ENCODE measurements around the gene PHC2.

DNA sequence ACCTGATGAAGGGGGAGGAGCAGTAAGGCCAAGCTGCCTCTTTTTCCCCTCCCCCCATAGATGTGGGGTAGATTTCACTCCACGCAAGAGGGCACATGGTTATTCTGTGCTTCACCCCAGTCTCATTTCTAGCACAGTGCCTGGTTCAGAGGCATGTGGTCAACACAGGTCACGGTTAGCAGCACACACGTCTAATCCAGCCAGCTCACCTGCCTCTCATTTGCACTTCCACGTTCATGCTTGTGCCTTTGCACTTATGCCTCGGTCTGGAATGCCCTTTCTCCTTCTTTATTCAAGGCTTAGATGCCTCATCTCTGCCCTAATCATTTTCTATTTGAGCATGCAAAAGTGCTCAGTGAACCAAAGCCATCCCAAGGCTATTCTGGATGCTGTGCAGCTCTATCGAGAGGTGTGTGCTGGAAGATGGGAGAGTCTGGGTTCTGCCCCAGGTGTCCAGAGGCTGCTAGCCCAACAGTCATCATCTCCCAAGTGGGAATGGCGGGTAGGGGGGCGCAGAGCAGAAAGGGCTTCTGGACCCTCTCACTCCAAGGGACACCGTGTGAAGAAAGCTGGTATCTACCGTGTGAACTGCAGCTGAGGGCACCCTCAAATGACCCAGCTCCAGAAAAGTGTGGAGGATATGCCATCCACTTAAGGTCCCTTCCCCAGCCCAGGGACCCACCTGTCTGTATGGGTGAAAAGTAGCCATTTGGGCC, 107.9 kb downstream of the PHC2 start:
- no peak for TF ChIP-seq CTCF (IDR thresholded peaks at IDR 0.05)
- no peak for TF ChIP-seq POLR2A (IDR thresholded peaks at IDR 0.05)
- peak in 1 of 2 donors; percentile 46 for TF ChIP-seq POLR2AphosphoS5 (IDR thresholded peaks at IDR 0.05)
